ENCODE results near the gene CREG1.

DNA sequence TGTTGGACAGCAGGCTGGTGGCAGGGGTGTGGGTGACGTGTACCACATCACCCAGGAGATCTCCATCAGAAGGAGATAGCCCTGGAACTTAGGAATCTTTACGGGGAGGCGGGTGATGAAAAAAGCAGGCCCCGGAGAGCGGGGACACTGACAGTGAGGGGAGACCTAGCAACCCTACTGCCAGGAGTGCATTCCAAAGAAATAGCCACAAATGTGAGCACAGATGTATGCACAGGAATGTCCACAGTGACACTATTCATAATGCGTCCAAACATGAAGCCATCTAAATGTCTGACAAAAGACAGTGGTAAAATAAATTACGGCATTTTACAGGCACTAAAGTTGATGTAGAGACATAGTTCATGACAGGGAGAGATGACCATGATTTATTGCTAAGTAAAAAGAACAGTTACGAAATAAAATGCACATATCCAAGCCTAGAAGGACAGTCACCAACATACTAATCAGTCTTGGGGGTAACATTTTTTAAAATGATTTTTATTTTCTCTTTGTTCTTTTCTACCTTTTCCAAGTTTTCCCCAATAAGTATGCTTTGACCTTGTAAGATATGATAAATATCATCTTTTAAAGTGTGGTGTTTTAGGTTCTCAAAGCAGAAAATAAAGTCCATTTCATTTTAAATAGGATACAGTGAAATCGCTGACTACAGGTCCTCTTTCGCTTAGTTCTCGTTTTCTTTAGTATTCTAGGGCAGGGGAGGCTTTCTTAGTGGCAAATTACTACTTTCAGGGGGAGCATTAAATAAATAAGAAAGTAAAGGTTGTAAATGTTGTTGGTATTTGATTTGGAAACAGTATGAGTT lies 56.6 kb downstream of the CREG1 start:
- TF ChIP-seq, protein P1, sequence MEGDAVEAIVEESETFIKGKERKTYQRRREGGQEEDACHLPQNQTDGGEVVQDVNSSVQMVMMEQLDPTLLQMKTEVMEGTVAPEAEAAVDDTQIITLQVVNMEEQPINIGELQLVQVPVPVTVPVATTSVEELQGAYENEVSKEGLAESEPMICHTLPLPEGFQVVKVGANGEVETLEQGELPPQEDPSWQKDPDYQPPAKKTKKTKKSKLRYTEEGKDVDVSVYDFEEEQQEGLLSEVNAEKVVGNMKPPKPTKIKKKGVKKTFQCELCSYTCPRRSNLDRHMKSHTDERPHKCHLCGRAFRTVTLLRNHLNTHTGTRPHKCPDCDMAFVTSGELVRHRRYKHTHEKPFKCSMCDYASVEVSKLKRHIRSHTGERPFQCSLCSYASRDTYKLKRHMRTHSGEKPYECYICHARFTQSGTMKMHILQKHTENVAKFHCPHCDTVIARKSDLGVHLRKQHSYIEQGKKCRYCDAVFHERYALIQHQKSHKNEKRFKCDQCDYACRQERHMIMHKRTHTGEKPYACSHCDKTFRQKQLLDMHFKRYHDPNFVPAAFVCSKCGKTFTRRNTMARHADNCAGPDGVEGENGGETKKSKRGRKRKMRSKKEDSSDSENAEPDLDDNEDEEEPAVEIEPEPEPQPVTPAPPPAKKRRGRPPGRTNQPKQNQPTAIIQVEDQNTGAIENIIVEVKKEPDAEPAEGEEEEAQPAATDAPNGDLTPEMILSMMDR (IDR thresholded peaks at IDR 0.05): no peak
- TF ChIP-seq POLR2A (IDR thresholded peaks at IDR 0.05): no peak

All from body of pancreas (tissue), 4 donors.